SK-N-DZ (cell line): ENCODE measurements around the gene NRTN.

Experiments used
- DNase-seq: peaks from one replicate; pipeline ENCODE4 v3.0.0-alpha.2; 2015; ENCODE audit warnings: low spot score

Gene NRTN

GRCh38 chr19:5789886-5790558 lies 14.8 kb upstream of the NRTN start:
- no peak for DNase-seq

- DNase-seq: peak; percentile 98
Observed at GRCh38 chr19:5790559-5791520, 14.0 kb upstream of the NRTN start, which contains the start of gene DUS3L. Gene DUS3L, minus strand, starts transcription at chr19:5791163. Its CDS starts 22 bp downstream, at chr19:5791141.

- no peak for DNase-seq
Observed at GRCh38 chr19:5792224-5792623, 12.6 kb upstream of the NRTN start.

- no peak for DNase-seq
Observed at GRCh38 chr19:5793188-5793587, 11.7 kb upstream of the NRTN start.

GRCh38 chr19:5795382-5795919 lies 9.4 kb upstream of the NRTN start:
- DNase-seq: no peak

- no peak for DNase-seq
Observed at GRCh38 chr19:5798244-5798643, 6.6 kb upstream of the NRTN start.

- no peak for DNase-seq
Observed at GRCh38 chr19:5799247-5800241, 5.3 kb upstream of the NRTN start.

- DNase-seq: no peak
Observed at GRCh38 chr19:5800361-5801270, 4.3 kb upstream of the NRTN start.

GRCh38 chr19:5801796-5802619 lies 2.9 kb upstream of the NRTN start:
- DNase-seq: peak; percentile 72

GRCh38 chr19:5803441-5803751 lies 1.5 kb upstream of the NRTN start:
- no peak for DNase-seq

- peak; percentile 87 for DNase-seq
Observed at GRCh38 chr19:5803752-5804515, 933 bp upstream of the NRTN start.

GRCh38 chr19:5805462-5806132 lies 730 bp downstream of the NRTN start:
- DNase-seq: peak; percentile 64

- DNase-seq: no peak
Observed at GRCh38 chr19:5806133-5806489, 1.2 kb downstream of the NRTN start.

GRCh38 chr19:5806905-5807304 lies 2.0 kb downstream of the NRTN start:
- DNase-seq: no peak

GRCh38 chr19:5808120-5808816 lies 3.4 kb downstream of the NRTN start:
- no peak for DNase-seq

- DNase-seq: no peak
Observed at GRCh38 chr19:5809053-5809452, 4.2 kb downstream of the NRTN start.

GRCh38 chr19:5809469-5809868 lies 4.6 kb downstream of the NRTN start:
- no peak for DNase-seq
